SK-N-MC (cell line): ENCODE data around the gene KCNQ1.

Experiments used
- EZH2 ChIP-seq: fragments of 200-600 bp; sonication (generic); IDR thresholded peaks from one replicate; pipeline ENCODE4 v1.6.1; 2017; ENCODE audit warnings: antibody characterized with exemption
- POLR2AphosphoS5 ChIP-seq: IDR thresholded peaks from 2 replicates; pipeline ENCODE4 v1.6.1; 2012; ENCODE audit warnings: mild to moderate bottlenecking, low read depth, low read length, borderline replicate concordance

DNA sequence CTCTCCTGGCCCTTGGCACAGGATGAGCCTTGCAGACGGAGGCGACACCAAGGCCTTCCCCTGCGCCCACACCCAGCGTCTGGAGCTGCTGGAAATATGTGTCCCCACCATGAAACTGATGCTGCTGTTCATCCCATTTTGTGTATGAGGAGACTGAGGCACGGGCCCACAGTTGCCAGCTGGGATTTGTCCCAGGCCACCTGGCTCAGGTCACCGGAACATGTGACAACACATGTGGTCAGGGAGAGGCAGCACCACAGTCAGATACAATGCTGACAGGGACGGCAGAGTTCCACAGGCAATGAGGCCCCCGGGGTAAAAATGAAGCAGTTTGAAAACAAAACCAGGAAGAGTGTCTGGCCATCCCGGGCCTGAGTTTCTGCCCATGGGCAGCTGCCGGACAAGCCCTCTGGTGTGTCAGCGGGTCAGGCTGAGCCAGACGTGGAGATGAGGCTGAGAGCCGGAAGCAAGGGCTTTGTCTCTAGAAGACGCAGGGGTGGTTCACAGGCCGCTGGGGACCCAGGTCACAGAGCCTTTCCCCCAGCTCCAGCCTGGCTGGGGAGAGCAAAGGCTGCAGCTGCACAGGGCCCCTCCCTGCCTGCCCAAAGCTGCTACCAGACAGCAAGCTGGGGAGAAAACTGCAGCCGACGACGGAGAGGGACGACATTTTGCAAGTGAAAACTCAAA, 360.0 kb downstream of the KCNQ1 start:
- TF ChIP-seq EZH2 (no peak), POLR2AphosphoS5 (no peak)
